ENCODE results near the gene ESPN.

ESPN gene

DNA sequence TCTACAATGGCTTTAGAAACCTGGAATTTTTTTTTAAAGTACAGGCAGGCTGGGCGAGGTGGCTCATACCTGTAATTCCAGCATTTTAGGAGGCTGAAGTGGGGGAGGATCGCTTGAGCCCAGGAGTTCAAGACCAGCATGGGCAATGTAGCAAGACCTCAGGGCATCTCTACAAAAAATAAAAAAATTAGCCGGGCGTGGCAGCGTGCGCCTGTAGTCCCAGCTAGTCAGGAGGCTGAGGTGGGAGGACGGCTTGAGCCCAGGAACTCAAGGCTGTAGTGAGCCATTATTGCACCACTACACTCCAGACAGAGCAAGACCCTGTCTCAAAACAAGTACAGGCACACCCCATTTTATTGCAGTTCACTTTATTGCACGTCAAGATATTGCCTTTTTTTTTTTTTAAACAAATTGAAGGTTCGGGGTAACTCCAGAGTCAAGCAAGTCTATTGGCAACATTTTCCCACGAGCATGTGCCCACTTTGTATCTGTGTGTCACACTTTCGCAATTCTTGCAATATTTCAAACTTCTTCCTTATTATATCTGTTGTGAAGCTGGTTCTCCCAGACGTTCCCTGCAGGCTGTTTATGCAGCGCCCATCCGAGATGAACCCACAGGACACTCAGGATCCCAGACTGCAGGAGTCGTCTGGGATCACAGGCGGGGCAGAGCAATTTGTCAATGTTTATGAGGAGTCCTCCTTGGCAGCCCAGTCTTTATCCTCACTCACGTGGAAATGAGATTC lies 9.5 kb upstream of the ESPN start:
- Histone ChIP-seq H3K36me3 (ENCODE audit: control insufficient read depth, insufficient read depth, low read length) (no peaks in the 10 kb centered on the region), H3K27ac (no peak overlapping the region), H3K79me2 (no peaks in the 10 kb centered on the region), H3K4me3 (ENCODE audit: low read depth, low read length) (no peak overlapping the region), H2AFZ (no peak overlapping the region), H3K27me3 (ENCODE audit: control insufficient read depth, insufficient read depth, low read length) (no peaks in the 10 kb centered on the region), H3K9me3 (ENCODE audit: control insufficient read depth, low read length) (no peaks in the 10 kb centered on the region), H3K4me1 (no peaks in the 10 kb centered on the region), H3K4me2 (ENCODE audit: low read length) (no peak overlapping the region), H3K9ac (no peak overlapping the region)
- TF ChIP-seq, protein P1, sequence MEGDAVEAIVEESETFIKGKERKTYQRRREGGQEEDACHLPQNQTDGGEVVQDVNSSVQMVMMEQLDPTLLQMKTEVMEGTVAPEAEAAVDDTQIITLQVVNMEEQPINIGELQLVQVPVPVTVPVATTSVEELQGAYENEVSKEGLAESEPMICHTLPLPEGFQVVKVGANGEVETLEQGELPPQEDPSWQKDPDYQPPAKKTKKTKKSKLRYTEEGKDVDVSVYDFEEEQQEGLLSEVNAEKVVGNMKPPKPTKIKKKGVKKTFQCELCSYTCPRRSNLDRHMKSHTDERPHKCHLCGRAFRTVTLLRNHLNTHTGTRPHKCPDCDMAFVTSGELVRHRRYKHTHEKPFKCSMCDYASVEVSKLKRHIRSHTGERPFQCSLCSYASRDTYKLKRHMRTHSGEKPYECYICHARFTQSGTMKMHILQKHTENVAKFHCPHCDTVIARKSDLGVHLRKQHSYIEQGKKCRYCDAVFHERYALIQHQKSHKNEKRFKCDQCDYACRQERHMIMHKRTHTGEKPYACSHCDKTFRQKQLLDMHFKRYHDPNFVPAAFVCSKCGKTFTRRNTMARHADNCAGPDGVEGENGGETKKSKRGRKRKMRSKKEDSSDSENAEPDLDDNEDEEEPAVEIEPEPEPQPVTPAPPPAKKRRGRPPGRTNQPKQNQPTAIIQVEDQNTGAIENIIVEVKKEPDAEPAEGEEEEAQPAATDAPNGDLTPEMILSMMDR (IDR thresholded peaks at IDR 0.05) = no peak

DNA sequence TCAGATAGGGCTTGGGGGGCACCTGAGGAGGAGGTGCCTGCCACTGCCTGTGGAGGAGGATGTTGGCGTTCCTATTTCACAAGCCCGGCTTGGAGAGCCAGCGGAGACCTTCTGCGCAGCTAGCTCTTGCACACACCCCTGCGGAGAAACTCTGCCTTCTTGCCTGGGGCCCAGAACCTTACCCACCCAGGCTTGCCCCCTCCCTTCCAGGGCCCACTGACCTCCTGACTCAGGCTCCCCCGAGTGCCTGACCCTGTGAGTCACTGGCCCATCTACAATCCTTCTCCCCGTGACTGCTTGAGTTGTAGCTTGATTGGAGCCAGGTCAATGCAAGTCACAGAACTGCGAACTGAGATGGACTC lies 8.3 kb upstream of the ESPN start:
- Histone ChIP-seq H2AFZ (no peak overlapping the region), H3K4me1 (no peaks in the 10 kb centered on the region), H3K36me3 (ENCODE audit: control insufficient read depth, insufficient read depth, low read length) (no peaks in the 10 kb centered on the region), H3K9ac (no peak overlapping the region), H3K27ac (no peak overlapping the region), H3K79me2 (no peaks in the 10 kb centered on the region), H3K4me2 (ENCODE audit: low read length) (no peak overlapping the region), H3K27me3 (ENCODE audit: control insufficient read depth, insufficient read depth, low read length) (no peaks in the 10 kb centered on the region), H3K9me3 (ENCODE audit: control insufficient read depth, low read length) (no peaks in the 10 kb centered on the region), H3K4me3 (ENCODE audit: low read depth, low read length) (no peak overlapping the region)
- TF ChIP-seq, protein P1 (IDR thresholded peaks at IDR 0.05) = no peak

DNA sequence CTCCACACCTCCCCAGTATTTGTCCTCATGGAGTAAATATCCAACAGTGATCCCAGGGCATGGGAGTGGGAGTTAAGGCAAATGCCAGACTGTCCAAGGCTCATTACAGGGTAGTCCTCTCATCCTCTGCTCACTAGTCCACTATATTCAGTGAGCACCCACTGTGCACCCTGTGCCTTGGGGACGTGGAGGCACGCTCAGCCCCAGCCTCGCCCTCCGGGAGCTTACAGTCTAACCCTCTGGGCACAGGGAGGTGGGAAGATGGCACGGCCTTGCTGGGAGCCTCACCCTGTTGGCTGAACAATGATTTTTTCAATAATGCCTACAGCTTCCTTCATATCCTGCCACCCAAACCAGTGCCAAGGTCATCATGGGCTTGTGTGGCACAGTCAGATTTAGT lies 7.7 kb upstream of the ESPN start:
- Histone ChIP-seq H3K27ac (no peak overlapping the region), H3K36me3 (ENCODE audit: control insufficient read depth, insufficient read depth, low read length) (no peaks in the 10 kb centered on the region), H3K4me3 (ENCODE audit: low read depth, low read length) (no peak overlapping the region), H3K4me2 (ENCODE audit: low read length) (no peak overlapping the region), H3K9ac (no peak overlapping the region), H3K9me3 (ENCODE audit: control insufficient read depth, low read length) (no peaks in the 10 kb centered on the region), H3K4me1 (no peaks in the 10 kb centered on the region), H3K79me2 (no peaks in the 10 kb centered on the region), H3K27me3 (ENCODE audit: control insufficient read depth, insufficient read depth, low read length) (no peaks in the 10 kb centered on the region), H2AFZ (no peak overlapping the region)
- TF ChIP-seq, protein P1 (IDR thresholded peaks at IDR 0.05) = no peak

DNA sequence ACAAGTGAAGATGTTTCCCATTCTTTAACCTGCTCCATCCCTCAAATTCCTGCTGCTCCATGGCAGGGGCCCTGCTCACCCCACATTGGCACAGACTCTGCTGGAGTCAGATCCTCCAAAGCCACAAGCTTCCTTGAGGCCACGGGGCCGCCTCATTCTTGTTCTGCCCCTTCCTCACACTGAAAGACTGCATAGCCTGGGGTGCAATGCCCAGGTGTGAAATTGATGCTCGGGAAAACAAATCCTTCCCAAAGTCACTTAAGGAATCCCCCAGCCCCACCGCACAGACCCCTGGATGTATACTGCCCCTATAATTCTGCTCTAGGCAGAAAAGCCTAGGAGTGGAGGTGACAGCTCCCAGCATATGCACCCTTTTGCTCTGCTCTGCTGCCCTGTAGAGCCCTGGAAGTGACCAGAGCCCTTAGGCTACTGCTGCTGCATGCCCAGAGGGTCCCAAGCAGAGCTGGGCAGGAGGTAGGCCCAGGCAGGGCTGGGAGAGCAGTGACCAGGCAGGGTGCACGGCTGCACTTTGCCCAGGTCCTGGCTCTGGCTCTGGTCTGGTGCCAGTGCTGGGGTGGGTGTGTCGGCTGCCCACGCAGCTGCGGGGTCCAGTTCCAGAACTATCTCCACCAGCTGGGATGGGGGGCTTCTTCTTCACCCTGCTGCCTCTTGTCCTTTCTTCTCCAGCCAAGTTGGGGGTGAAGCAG lies 6.5 kb upstream of the ESPN start:
- no peaks in the 10 kb centered on the region for H3K79me2 ChIP-seq
- no peak overlapping the region for H3K4me3 ChIP-seq (ENCODE audit: low read depth, low read length)
- no peaks in the 10 kb centered on the region for H3K36me3 ChIP-seq (ENCODE audit: control insufficient read depth, insufficient read depth, low read length)
- no peak overlapping the region for H2AFZ ChIP-seq
- no peak overlapping the region for H3K9ac ChIP-seq
- H3K27me3 ChIP-seq (ENCODE audit: control insufficient read depth, insufficient read depth, low read length) = no peaks in the 10 kb centered on the region
- no peaks in the 10 kb centered on the region for H3K4me1 ChIP-seq
- TF ChIP-seq, protein P1 (IDR thresholded peaks at IDR 0.05) = no peak
- H3K27ac ChIP-seq = no peak overlapping the region
- H3K9me3 ChIP-seq (ENCODE audit: control insufficient read depth, low read length) = no peaks in the 10 kb centered on the region
- H3K4me2 ChIP-seq (ENCODE audit: low read length) = no peak overlapping the region

Measured in parathyroid adenoma (tissue), 2 donors.